NK-92 (cell line): ENCODE measurements around the gene HOXC13.

ENCODE experiments used
- DNase-seq: peaks from one replicate; lab custom pipeline; 2025; ENCODE audit not compliant: unreplicated experiment; lab: John Stamatoyannopoulos, UW

Gene HOXC13

GRCh38 chr12:53969588-53970259 is 31.1 kb downstream of the HOXC13 start:
- DNase-seq = no peak

- no peak for DNase-seq
Measured at GRCh38 chr12:53970451-53970850, 31.8 kb downstream of the HOXC13 start.

- no peak for DNase-seq
Measured at GRCh38 chr12:53971129-53971528, 32.5 kb downstream of the HOXC13 start.

GRCh38 chr12:53971686-53972085 is 33.1 kb downstream of the HOXC13 start:
- DNase-seq = no peak

GRCh38 chr12:53972152-53972702 is 33.6 kb downstream of the HOXC13 start:
- DNase-seq = no peak

GRCh38 chr12:53972722-53973235 is 34.1 kb downstream of the HOXC13 start, which contains the start of gene HOXC11:
Gene HOXC11 (plus strand): TSS chr12:53973126. CDS start chr12:53973242, 116 bp downstream.
- DNase-seq = no peak

GRCh38 chr12:53973236-53974042 is 34.8 kb downstream of the HOXC13 start:
- no peak for DNase-seq

GRCh38 chr12:53974084-53975063 is 35.7 kb downstream of the HOXC13 start, which contains the start of gene HOTAIR:
Gene HOTAIR (minus strand): TSS chr12:53974954.
- no peak for DNase-seq

- no peak for DNase-seq
Measured at GRCh38 chr12:53975064-53975471, 36.4 kb downstream of the HOXC13 start.

GRCh38 chr12:53975479-53976152 is 37.0 kb downstream of the HOXC13 start:
- DNase-seq = no peak

- no peak for DNase-seq
Measured at GRCh38 chr12:53976172-53976822, 37.7 kb downstream of the HOXC13 start.

GRCh38 chr12:53976823-53977595 is 38.4 kb downstream of the HOXC13 start:
- DNase-seq = no peak

- DNase-seq = no peak
Measured at GRCh38 chr12:53977596-53978445, 39.2 kb downstream of the HOXC13 start.

GRCh38 chr12:53978477-53979356 is 40.1 kb downstream of the HOXC13 start:
- no peak for DNase-seq

- no peak for DNase-seq
Measured at GRCh38 chr12:53980104-53980801, 41.6 kb downstream of the HOXC13 start.

- DNase-seq = no peak
Measured at GRCh38 chr12:53980802-53981496, 42.3 kb downstream of the HOXC13 start.
